HCT116 (cell line): ENCODE data around the gene SARM1. TPM values are rescaled to one million over a fixed set of nuclear protein-coding genes. Genes with fewer than 3 reads are reported as not detected.

Experiments
- ATAC-seq: fragments of 200-7000 bp; cut with Tn5 transposase; 2 replicates; pipeline ENCODE4 v1.9.1; 2020; ENCODE audit warnings: mild to moderate bottlenecking, moderate library complexity
- BruUV-seq: library from RNA; stranded (reverse); fragments of 400-500 nt; replicated peaks from 2 replicates; lab custom pipeline; 2021; lab: Mats Ljungman, UMichigan
- CTCF ChIA-PET: fragments of 300-600 bp; sonication (Branson Sonifier 250); formaldehyde crosslinking; loops from one replicate; lab custom pipeline; 2021; ENCODE audit warnings: antibody characterized with exemption; lab: Charles Lee
- POLR2A ChIA-PET: fragments of 300-600, 350-600 bp; sonication (Branson Sonifier 250); formaldehyde crosslinking; loops from one replicate; lab custom pipeline; 2021; ENCODE audit warnings: antibody characterized with exemption; lab: Charles Lee
- RAD21 ChIA-PET, 2 experiments: fragments of 300-600 bp; sonication (Branson Sonifier 250); formaldehyde crosslinking; loops; one replicate each; lab custom pipeline; 2023; ENCODE audit warnings: low total read pairs in 2 of 2; ENCODE audit not compliant: uncharacterized antibody in 2 of 2, unreplicated experiment in 2 of 2, low non-redundant PET in 1 of 2; lab: Charles Lee
- DNase-seq: peaks from one replicate; pipeline ENCODE4 v3.0.0-alpha.2; 2010; ENCODE audit warnings: low read depth, low spot score
- H2AFZ ChIP-seq: fragments of 200-600 bp; shearing (Covaris generic), sonication (generic); 2 replicates; pipeline ENCODE4 v1.6.1; 2017; ENCODE audit warnings: low read depth, mixed run types, mixed read lengths, antibody characterized with exemption, low read length; ENCODE audit not compliant: poor library complexity, severe bottlenecking
- H3K27ac ChIP-seq: 2 replicates; pipeline ENCODE4 v1.5.1; 2012; ENCODE audit warnings: low read depth, low read length
- H3K27me3 ChIP-seq: fragments of 200-600 bp; sonication (generic); 2 replicates; pipeline ENCODE4 v1.6.1; 2016; ENCODE audit warnings: mixed run types, low read length, mixed read lengths; ENCODE audit not compliant: insufficient read depth
- H3K36me3 ChIP-seq, 2 experiments: fragments of 200-500 bp in 1 of 2; fragments of 200-600 bp in 1 of 2; sonication (Bioruptor generic) in 1 of 2; sonication (generic) in 1 of 2; 2 replicates each; pipeline versions ENCODE4 v1.5.1 to v1.6.1; 2014 to 2016; ENCODE audit warnings: low read length in 2 of 2, inconsistent platforms in 1 of 2, mixed read lengths in 1 of 2, mixed run types in 1 of 2; ENCODE audit not compliant: insufficient read depth in 2 of 2, control insufficient read depth in 1 of 2
- H3K4me1 ChIP-seq, 2 experiments: fragments of 200-600 bp in 1 of 2; sonication (generic) in 1 of 2; 2 replicates each; pipeline versions ENCODE4 v1.5.1 to v1.6.1; 2012 to 2017; ENCODE audit warnings: low read length in 2 of 2, inconsistent platforms in 1 of 2, mild to moderate bottlenecking in 1 of 2, mixed read lengths in 1 of 2, mixed run types in 1 of 2, moderate library complexity in 1 of 2; ENCODE audit not compliant: insufficient read depth in 2 of 2, control insufficient read depth in 1 of 2
- H3K4me2 ChIP-seq: fragments of 200-600 bp; sonication (generic); 2 replicates; pipeline ENCODE4 v1.6.1; 2017; ENCODE audit warnings: mixed run types, low read length, mixed read lengths
- H3K4me3 ChIP-seq, 2 experiments: fragments of 200-600 bp in 1 of 2; sonication (generic) in 1 of 2; replicated peaks in 1 of 2; 2 replicates each; pipeline ENCODE4 v1.5.1; 2011 to 2016; ENCODE audit warnings: low read length in 2 of 2, control low read depth in 1 of 2, low read depth in 1 of 2, mild to moderate bottlenecking in 1 of 2, mixed read lengths in 1 of 2, mixed run types in 1 of 2
- H3K79me2 ChIP-seq: fragments of 200-600 bp; sonication (generic); 2 replicates; pipeline ENCODE4 v1.6.1; 2017; ENCODE audit warnings: mild to moderate bottlenecking, mixed run types, low read length, moderate library complexity, mixed read lengths; ENCODE audit not compliant: insufficient read depth
- H3K9ac ChIP-seq: fragments of 200-600 bp; sonication (generic); 2 replicates; pipeline ENCODE4 v1.6.1; 2016; ENCODE audit warnings: low read length, mixed read lengths
- H3K9me2 ChIP-seq: fragments of 200-600 bp; sonication (generic), shearing (Covaris generic); 2 replicates; pipeline ENCODE4 v1.6.1; 2017; ENCODE audit warnings: mixed run types, mild to moderate bottlenecking, moderate library complexity; ENCODE audit not compliant: insufficient read depth
- H3K9me3 ChIP-seq, 2 experiments: fragments of 200-500 bp in 1 of 2; fragments of 200-600 bp in 1 of 2; sonication (Bioruptor generic) in 1 of 2; sonication (generic) in 1 of 2; 2 replicates each; pipeline ENCODE4 v1.6.1; 2014 to 2017; ENCODE audit warnings: low read length in 2 of 2, mixed read lengths in 2 of 2, inconsistent platforms in 1 of 2, low read depth in 1 of 2, mild to moderate bottlenecking in 1 of 2, mixed run types in 1 of 2, moderate library complexity in 1 of 2; ENCODE audit not compliant: control insufficient read depth in 1 of 2, insufficient read depth in 1 of 2
- H4K20me1 ChIP-seq: fragments of 200-600 bp; sonication (generic), shearing (Covaris generic); 2 replicates; pipeline ENCODE4 v1.6.1; 2017; ENCODE audit warnings: mixed run types, mild to moderate bottlenecking, moderate library complexity; ENCODE audit not compliant: insufficient read depth
- CTCF ChIP-seq, 3 experiments: fragments of 200-600 bp in 1 of 3; sonication (generic) in 1 of 3; IDR thresholded peaks in 2 of 3; conservative IDR thresholded peaks in 1 of 3; 2 replicates each; pipeline ENCODE4 v1.5.1; 2012 to 2017; ENCODE audit warnings: low read depth in 2 of 3, low read length in 2 of 3, antibody characterized with exemption in 1 of 3, borderline replicate concordance in 1 of 3, control low read depth in 1 of 3, mild to moderate bottlenecking in 1 of 3, mixed read lengths in 1 of 3, mixed run types in 1 of 3, moderate library complexity in 1 of 3; ENCODE audit not compliant: insufficient read depth in 1 of 3
- EGR1 ChIP-seq: IDR thresholded peaks from 2 replicates; pipeline ENCODE4 v1.6.1; 2012; ENCODE audit warnings: low read depth
- ELF1 ChIP-seq: IDR thresholded peaks from 2 replicates; pipeline ENCODE4 v1.6.1; 2012; ENCODE audit warnings: low read depth, borderline replicate concordance
- JUND ChIP-seq: IDR thresholded peaks from 2 replicates; pipeline ENCODE4 v1.6.1; 2012
- RAD21 ChIP-seq: IDR thresholded peaks from 2 replicates; pipeline ENCODE4 v1.6.1; 2012; ENCODE audit warnings: low read depth, mild to moderate bottlenecking
- REST ChIP-seq: IDR thresholded peaks from 2 replicates; pipeline ENCODE4 v1.6.1; 2012; ENCODE audit warnings: low read depth
- SRF ChIP-seq: IDR thresholded peaks from 2 replicates; pipeline ENCODE4 v1.6.1; 2012; ENCODE audit warnings: low read depth
- YY1 ChIP-seq: IDR thresholded peaks from 2 replicates; pipeline ENCODE4 v1.6.1; 2011; ENCODE audit warnings: low read length, low read depth, moderate library complexity, mild to moderate bottlenecking; ENCODE audit not compliant: insufficient replicate concordance; ENCODE audit errors: extremely low read depth
- intact Hi-C: fragments of 100-400 bp; cut with micrococcal nuclease; formaldehyde crosslinking; loops from 2 replicates; pipeline ENCODE4 v1.10.0; 2022
- total RNA-seq: library from RNA; stranded (reverse); gene quantifications from one replicate; pipeline ENCODE4 v1.2.1, GENCODE V29; 2021; ENCODE audit not compliant: unreplicated experiment

Gene SARM1
- total RNA-seq, 1 experiment from 2014 or later: 1.3 TPM

DNA sequence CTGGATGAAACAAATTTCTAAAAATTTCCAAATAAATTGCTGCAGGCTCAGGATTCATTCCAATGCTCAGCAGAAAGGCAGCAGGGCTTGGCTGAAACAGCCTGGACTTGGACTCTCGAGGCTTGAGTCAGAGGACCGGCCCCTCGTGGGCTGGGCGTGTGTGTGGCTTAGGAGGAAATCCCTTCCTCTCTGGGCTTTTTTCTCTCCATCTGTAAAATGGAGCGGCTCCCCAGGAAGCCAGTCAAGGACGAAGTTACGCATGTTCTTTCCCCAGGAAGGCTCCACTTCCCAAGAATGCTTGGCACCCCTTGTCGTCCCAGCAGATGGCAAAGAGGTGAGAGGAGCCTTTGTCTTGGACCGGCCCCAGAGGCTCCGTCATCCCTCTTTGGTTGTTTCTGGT, 21.0 kb downstream of the SARM1 start:
- BruUV-seq: no TSS peak
- H3K4me3 ChIP-seq: no peak overlapping the region
- no peaks in the 10 kb centered on the region for H3K9me2 ChIP-seq
- DNase-seq: no peak
- ChIA-PET CTCF (no interaction called here), POLR2A (no interaction called here), RAD21 (no interaction called here)
- no peaks in the 10 kb centered on the region for H4K20me1 ChIP-seq
- H3K27ac ChIP-seq: no peak overlapping the region
- TF ChIP-seq ELF1: no peak
- no peak for TF ChIP-seq CTCF (IDR thresholded peaks at IDR 0.05 in 2 of 3, conservative IDR thresholded peaks at IDR 0.05 in 1 of 3; ENCODE audit: borderline replicate concordance in 1 of 3, insufficient read depth in 1 of 3, low read depth in 2 of 3, low read length in 2 of 3)
- no peak for TF ChIP-seq JUND
- no peak for TF ChIP-seq EGR1
- no peak for TF ChIP-seq RAD21
- no peak for TF ChIP-seq SRF
- no peak for TF ChIP-seq YY1
- no peak for TF ChIP-seq REST
- H3K36me3 ChIP-seq: no peaks in the 10 kb centered on the region
- no peaks in the 10 kb centered on the region for H3K9me3 ChIP-seq
- no peaks in the 10 kb centered on the region for H3K27me3 ChIP-seq
- H3K79me2 ChIP-seq: no peaks in the 10 kb centered on the region
- H3K4me2 ChIP-seq: no peak overlapping the region
- no peaks in the 10 kb centered on the region for H3K4me1 ChIP-seq
- intact Hi-C loops: no loop called here
- no peak for ATAC-seq
- no peak overlapping the region for H2AFZ ChIP-seq
- no peak overlapping the region for H3K9ac ChIP-seq
